COR-L47 (cell line): ENCODE data around the gene DDX10.
"Not testable (repeated sequence)": the region's sequence is repeated elsewhere in the genome, so short reads cannot be mapped to it uniquely, and the experiment has no call there.

ENCODE experiments used
- DNase-seq: peaks from one replicate; lab custom pipeline; 2025; lab: John Stamatoyannopoulos, UW

Gene DDX10

DNA sequence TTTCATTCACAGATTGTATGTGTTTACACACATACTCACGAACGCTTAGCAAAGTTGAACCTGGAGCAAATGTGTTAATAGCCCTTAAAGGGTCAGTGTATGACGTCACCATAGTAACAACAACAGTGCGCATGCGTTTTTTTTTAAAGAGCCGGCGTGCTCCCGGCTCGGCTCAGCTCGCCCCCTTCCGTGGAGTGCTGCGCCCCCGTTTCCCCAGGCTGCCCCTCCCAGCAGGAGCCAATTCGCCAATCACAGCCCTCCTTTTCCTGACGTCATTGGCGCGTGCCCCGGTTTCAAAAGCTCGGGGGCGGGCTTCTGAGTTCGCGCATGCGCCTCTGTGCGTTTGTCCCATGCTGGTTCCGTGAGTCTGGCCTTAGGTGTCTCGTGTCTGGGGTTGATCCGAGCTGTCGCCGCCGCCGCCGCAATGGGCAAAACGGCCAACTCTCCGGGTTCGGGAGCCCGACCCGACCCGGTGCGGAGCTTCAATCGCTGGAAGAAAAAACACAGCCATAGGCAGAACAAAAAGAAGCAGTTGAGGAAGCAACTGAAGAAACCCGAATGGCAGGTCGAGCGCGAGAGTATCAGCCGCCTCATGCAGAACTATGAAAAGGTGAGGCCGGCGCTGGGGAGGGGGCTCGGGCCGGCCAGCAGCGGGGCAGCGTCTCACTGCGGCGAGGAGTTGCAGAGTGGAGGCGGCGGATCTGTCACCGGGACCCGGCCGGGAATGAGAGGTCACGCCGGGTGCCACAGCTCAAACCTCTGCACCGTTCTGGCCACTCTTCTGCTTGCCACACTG is at the start of gene DDX10:
Gene DDX10, plus strand, starts transcription at position 340 of the 796 bp plus-strand sequence. Its CDS starts 85 bp downstream, at position 425.
- DNase-seq, result peak; percentile 97

DNA sequence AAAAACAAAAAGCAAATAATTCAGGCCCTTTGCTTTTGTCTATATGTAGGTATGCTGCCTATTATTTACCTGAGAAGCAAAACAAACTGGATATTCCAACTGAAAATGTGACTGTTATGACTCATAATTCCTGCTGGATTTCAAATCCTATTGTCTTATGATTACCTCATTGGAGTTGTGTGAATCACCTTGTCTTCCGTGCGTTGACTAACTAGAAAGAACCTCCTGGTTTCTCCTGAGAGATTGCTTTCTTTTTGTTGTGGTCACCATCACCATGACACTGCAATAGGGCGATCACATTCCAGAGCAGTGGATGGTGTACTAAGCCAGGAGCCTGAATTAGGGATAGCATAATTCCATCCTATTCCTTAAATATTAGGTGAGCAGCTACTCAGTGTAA is 48.3 kb upstream of the DDX10 start:
- DNase-seq, result no peak

DNA sequence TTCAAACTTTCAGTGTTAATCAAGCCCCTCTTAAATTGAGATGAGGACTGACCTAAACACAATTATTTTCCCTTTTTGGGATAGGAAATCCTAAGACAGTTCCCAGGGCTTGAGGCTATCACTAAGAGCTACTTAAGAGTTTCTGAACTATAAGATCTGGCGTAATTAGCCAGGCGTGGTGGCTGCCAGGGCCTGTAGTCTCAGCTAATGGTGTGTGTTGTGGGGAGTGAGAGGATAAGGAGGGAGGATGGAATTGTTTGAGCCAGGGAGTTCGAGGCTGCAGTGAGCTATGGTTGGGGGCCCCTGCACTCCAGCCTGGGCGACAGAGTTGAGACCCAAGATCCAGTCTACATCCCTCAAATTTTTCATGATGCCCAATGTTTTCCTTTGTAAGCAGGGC is 47.8 kb upstream of the DDX10 start:
- DNase-seq, result no peak

DNA sequence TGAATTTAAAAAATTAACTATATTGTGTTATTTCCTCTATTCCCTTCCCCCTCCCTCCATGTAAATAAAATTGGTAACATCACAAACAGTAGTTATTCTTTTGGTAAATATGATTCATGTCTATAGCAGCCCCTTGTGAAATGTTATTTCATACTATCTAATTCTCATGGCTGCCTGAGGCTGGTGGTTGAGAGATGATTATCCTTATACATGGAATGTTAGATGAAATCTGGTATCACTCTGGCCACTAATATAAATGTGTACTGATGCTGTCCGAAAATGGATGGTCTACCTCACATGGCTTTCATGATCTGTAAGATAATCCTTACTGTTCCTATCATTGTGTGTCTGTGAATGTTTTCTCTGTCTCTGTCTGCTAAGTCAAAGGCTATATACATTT is 46.3 kb upstream of the DDX10 start:
- no peak for DNase-seq

DNA sequence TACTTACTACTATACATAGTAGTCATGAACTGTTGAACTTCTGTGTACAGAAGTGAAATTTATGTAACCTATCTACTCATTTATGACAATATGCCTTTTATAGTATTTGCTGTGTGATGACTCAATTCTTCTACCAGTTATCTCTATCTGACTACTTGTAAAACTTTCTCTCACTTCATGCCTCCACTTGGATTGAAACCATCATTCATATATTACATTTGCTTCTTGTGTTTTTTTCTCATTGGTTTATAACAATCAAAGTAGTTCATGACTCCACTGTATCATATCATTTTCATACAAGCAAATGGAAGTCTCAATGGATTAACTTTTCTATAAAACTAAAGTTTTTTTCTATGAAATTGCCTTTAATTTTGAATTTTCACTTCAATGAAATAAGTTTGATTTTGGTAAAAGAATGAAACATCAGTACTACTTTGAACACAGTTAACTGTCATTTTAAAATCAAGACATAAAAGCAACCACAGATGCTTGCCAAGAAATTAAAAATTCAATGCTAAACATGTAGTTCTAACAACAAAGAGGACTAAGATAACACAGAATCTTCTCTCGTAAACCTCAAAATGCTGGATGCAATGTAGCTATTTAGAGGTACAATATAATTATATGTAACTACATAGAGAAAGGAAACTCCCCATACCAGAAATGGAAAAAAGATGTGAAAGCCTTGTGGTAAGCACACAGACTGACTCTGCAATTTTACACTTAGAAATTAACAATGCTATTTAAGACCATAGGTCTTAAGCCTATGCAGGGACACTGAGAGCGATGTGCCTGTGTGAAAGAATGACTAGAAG is 43.7 kb upstream of the DDX10 start:
- DNase-seq, result no peak

DNA sequence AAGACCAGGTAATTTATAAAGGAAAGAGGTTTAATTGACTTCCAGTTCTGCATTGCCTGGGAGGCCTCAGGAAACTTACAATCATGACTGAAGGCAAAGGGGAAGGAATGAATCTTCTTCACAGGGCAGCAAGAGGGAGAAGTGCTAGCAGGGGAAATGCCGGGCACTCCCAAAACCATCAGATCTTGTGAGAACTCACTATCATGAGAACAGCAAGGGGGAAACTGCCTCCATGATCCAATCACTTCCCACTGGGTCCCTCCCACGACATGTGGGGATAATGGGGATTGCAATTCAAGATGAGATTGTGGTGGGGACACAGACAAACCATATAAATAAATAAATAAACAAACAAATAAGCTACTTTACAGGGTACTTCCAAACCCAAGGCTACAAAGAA is 42.5 kb upstream of the DDX10 start:
- no peak for DNase-seq

DNA sequence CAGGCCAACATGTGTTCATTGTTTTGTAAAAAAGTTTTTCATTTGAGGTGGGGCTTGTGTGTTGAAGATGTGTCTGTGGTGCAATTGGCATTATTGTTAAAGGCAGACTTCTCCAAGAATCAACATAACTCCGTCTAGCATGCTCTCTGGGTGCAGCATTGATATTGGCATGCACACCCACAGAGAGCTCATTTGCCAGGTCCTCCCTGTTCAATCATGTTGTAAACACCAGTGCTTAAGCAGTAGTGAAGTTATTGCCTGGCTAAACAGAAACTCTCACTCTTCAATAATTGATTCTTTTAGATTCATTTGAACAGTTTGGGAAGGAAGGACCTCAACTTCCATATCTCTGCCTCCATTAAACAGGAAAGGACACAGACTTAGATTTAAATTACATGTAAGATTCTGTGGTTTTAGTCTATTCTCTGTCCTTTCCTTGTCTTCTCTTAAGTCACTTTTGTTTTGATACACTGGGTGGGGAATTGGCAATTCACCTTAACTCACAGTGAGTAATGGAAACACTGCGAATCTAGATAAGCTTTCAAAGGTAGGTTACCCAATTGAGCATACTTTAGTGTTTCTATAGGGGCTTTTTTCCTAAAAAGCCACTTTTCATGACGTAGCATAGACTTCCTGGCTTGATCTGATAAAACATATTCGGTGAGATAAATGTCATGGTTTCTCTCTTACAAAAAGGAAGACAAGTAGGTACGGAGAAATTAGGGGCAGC is 40.5 kb upstream of the DDX10 start:
- no peak for DNase-seq

DNA sequence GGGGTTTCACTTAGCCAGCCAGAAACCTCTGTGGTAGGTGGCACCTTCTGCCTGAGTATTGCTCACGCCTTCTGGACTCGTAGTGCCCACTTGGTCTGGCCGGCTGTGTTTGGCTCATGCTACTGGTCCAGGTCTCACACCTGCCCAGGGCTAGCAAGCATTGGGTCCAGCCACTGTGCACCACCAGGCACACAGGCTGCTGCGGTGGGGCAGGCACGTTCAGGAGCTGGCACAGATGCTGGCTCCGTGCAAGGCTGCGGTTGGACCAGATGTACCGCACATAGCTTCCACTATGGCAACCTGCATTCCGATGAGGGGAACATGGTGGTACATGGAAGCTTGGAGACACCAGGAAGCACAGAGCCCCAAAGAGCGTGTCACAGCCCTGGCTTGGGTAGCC is 36.5 kb upstream of the DDX10 start:
- DNase-seq, result no peak

DNA sequence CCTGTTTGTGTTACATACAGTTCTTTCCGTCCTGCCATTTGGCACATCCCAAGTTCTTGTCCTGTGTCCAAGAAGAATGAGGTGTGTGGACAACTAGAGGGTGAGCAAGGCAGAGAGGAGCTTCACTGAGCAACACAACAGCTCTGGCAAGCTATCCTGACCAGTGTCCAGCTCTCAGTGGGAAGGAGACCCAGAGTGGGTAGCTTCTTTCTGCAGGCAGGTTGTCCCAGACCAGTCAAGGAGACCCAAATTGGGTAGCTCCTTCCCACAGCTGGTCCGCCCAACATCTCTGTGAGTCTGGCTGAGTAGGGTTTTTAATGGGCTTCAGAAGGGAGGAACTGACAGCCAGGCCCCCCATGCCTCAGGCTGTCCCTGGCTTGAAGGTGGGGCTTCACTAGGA is 36.1 kb upstream of the DDX10 start:
- no peak for DNase-seq

DNA sequence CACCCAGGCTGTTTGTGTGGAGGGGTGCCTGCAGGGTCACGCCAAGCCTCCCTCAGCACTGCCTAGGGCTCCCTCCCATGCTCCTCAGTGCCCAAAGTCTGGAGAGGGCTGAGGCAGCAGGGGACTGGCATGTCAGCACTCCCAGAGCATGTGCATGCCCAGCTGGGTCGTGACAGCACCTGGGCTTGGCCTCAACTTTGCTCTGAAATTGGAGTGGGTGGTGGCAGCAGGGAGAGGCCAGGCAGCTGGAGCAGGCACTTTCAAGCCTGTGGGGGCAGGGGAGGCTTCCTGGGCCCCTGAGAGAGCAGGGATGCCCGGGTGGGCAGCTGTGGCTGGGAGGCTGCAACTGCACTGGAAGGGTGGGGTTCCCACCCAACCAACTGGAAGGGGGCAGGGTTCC is 35.6 kb upstream of the DDX10 start:
- DNase-seq, result no peak

DNA sequence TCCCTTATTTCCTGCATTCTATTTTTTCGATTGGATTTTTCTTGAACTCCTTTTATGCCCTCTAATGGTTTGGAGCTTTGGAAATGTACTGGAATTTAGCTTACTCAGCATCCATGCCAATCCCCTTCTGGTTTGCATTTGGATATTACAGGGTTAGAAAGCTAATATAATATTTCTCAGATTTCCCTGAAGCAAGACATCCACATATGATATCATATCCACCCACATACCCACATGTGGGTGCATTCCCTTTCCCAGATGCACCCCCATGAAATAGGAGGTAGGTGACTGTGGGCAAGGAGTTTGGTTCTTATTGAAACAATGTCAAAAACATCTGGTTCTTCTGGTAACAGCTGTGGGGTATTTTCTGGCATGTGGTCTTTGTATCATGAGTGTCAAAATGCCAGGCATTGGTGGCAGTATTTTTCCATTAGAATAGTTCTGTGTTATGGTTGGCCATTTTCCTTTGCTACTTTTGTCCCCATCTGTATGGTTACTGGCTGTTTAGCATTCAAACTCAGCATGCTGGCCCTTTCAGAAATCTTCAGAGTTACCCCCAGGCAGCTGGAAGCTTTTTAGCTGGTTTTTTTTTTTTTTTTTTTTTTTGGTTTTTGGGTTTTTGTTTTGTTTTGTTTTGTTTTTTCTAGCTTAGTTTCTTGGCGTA is 32.7 kb upstream of the DDX10 start:
- DNase-seq, result no peak

DNA sequence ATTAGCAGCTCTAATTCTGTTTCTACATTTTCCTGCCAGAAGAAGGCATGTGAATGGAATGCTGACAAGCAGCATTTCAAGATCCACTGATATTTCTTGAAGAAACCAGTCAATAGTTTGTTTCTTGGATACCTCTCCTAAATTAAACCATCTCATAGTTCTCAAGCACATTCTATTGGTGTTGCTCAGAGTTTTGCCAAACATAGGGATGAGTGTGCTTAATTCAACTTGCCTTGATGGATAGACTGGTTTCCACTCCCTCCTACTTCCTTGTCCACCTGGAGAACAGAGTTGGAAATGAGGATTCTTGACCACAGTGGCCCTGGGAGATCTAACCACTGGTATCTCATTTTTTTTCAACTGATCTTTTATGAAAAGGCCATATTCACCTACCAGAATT is 29.8 kb upstream of the DDX10 start:
- no peak for DNase-seq

DNA sequence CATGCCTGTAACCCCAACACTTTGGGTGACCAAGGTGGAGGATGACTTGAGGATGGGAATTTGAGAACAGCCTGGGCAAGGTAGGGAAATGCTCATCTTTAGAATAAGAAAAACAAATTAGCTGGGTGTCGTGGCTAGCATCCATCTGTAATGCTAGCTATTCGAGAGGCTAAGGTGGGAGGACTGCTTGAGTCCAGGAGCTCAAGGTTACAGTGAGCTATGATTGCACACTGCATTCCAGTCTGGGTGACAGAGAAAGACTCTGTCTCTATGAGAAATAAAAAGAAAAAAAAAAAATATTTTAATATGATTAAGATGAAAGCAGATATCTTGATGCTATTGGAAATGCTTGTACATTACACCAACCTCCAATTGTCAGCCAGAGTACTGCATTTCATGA is 28.6 kb upstream of the DDX10 start:
- DNase-seq, result no peak

DNA sequence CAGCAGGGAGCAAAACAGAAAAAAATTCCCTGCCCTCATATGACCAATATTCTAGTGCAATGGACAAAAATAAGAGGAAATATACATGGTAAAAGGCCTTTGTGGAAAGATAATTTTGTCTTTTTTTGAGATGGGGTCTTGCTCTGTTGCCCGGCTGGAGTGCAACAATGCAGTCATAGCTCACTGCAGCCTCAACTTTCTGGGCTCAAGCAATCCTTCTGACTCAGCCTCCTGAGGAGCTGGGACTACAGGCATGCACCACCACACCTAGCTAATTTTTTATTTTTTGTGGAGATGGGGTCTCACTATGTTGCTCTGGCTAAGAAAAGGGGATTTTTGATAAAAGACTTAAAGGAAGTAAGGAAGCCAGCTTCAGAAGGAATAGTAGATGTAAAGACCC is 25.7 kb upstream of the DDX10 start:
- no peak for DNase-seq

DNA sequence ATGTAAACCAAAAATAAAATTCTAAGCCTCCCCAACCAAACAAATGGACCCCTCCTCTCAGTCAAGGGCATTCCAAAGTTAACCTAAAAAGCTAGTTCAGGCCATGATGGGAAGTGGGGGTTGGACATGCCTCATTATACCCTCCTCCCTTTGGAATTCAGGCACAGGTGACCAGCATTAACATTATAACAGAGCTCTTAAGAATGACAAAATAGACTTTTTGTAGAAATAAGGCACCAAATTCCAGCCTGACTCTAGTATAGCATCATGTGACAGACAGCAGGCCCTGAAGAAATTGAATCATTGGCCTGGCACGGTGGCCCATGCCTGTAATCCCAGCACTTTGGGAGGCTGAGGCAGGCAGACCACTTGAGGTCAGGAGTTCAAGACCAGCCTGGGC is 23.1 kb upstream of the DDX10 start:
- DNase-seq, result not testable (repeated sequence)

DNA sequence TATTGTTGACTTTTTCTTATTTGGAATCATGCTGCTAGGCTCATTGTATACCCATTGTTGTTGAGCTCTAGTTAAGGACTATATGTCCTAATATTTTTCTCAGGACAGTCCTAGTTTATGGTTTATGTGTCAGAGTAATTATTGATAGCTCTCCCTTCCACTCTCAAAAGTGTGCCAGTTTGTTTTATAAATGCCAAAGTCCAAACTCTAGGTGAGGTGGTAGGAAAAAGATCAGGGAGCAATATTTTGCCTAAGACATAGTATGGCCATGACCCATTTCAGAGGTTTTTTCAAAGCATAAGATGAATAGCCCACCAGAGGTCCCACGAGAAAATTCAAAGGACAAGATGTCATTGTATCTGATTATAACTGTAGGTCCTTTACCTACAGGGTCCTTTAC is 20.9 kb upstream of the DDX10 start:
- DNase-seq, result no peak

DNA sequence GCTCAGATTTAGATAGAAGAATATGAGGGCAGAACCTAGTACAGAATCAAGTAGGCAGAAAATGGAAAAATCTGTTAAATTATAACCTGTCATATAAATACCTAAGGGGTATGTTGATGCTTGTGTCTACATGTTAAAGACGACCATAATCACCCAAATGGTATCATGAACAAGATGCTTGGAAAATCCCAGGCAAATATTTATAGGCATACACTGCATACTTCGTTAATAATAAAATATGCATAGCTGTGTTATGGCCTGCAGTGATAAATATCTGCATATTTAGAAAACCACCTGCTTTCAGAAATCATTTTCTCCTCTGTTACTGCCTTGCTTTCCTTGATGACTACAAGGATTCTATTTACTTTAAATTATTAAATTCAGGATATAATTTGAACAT is 18.9 kb upstream of the DDX10 start:
- DNase-seq, result no peak

DNA sequence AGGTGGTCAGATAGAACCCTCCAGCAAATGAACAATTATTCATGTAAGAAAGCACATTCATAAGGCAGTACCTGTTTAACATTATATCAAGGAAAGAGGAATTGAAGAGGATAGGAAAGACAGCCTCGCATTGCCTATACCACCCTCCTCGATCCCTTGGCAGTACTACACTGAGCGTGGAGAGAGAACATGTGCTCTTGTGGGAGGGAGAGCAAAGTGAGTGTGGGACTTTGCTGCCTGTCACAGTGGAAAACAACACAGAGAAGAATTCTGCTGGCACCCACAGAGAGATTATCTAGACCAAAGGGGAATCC is 17.5 kb upstream of the DDX10 start:
- no peak for DNase-seq

DNA sequence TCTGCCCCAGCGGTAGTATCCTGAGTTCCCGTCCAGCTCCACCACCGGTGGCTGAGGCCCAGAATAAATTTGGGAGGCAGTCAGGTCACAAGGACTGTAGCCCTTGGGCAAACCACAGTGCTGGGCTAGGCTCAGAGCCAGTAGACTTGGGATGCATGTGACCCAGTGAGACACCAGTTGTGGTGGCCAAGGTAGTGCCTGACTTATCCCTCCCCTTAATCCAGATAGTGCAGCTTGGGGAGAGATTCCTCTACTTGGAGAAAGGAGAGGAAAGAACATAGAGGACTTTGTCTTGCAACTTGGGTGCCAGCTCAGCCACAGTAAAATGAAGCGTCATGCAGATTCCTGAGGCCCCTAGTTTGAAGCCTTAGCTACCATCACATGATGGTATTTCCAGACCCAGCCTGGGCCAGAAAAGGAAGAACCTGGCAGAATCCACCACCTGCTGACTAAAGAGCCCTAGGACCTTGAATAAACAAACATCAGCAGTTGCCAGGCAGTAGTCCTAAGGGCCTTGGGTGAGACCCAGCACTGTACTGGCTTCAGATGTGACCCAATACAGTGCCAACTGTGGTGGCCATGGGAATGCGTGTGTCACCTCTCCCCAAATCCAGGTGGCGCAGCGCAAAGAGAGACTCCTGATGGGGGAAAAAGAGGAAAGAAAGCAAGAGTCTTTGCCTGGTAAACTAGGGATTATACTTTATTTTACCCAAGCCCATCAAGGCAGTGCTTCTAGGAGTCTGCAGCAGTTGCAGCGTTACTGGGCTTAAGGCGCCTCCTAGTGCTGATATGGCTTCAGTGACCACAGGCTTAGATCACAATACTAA is 17.0 kb upstream of the DDX10 start:
- DNase-seq, result peak; percentile 59

DNA sequence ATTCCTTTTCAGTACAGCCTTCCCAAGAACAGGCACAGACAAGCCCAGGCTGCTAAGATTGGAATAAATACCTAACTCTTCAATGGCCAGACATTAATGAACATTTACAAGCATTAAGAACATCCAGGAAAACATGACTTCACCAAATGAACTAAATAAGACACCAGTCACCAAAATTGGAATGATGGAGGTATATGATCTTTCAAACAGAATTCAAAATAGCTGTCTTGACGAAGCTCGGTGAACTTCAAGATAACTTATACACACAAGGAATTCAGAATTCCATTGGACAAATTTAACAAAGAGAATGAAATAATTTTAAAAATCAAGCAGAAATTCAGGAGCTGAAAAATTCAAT is 16.4 kb upstream of the DDX10 start:
- DNase-seq, result no peak

DNA sequence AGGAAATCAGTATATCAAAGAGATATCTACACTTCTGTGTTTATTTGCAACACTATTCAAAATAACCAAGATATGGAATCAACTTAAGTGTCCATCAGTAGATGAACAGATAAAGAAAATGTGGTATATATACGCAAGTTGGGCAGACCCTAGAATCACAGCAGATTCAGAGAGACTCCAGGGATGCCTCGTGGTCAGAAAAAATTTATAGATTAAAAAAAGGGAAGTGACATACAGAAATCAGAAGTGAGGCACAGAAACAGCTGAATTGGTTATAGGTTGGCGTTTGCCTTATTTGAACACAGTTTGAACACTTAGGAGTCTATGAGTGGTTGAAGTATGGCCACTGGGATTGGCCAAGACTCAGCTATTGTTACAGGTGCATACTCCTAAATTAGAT is 10.8 kb upstream of the DDX10 start:
- not testable (repeated sequence) for DNase-seq
